AG04450 (cell line): ENCODE measurements around the gene PPP2R2C. TPM values are rescaled to one million over a fixed set of nuclear protein-coding genes. Genes with fewer than 3 reads are reported as not detected.

Experiments used
- CTCF ChIA-PET: fragments of 300-600, 350-600 bp; formaldehyde crosslinking; extraction: SDS; loops from one replicate; lab custom pipeline; 2022; ENCODE audit warnings: antibody characterized with exemption, inconsistent platforms; lab: Charles Lee
- POLR2A ChIA-PET: fragments of 350-600 bp; formaldehyde crosslinking; extraction: SDS; loops from one replicate; lab custom pipeline; 2021; ENCODE audit warnings: antibody characterized with exemption, inconsistent platforms; lab: Yijun Ruan, JAX
- DNase-seq: peaks from one replicate; pipeline ENCODE4 v3.0.0-alpha.2; 2011; ENCODE audit warnings: low read depth, low spot score
- H3K27ac ChIP-seq: one replicate; pipeline ENCODE4 v1.5.1; 2012; ENCODE audit warnings: low read depth, low read length, control low read depth
- H3K27me3 ChIP-seq: one replicate; pipeline ENCODE4 v1.6.0; 2012; ENCODE audit warnings: low read length; ENCODE audit not compliant: control insufficient read depth, insufficient read depth
- H3K4me3 ChIP-seq: 2 replicates; pipeline ENCODE4 v1.5.1; 2011; ENCODE audit warnings: mild to moderate bottlenecking, low read depth, low read length, control low read depth
- H3K9me3 ChIP-seq: 2 replicates; pipeline ENCODE4 v1.5.1; 2012; ENCODE audit warnings: low read length; ENCODE audit not compliant: control insufficient read depth, insufficient read depth
- polyA plus RNA-seq: library from polyadenylated mRNA; depleted of rRNA; stranded (reverse); fragments of >200 nt; gene quantifications from 2 replicates; pipeline ENCODE4 v1.2.3, GENCODE V29; 2011
- TF ChIP-seq, protein P1 (sequence below): IDR thresholded peaks from 2 replicates; pipeline ENCODE4 v1.5.1; 2011; ENCODE audit warnings: low read depth, low read length, control low read depth, inconsistent platforms

Gene PPP2R2C
- polyA plus RNA-seq, 1 experiment, result 0.07 TPM

DNA sequence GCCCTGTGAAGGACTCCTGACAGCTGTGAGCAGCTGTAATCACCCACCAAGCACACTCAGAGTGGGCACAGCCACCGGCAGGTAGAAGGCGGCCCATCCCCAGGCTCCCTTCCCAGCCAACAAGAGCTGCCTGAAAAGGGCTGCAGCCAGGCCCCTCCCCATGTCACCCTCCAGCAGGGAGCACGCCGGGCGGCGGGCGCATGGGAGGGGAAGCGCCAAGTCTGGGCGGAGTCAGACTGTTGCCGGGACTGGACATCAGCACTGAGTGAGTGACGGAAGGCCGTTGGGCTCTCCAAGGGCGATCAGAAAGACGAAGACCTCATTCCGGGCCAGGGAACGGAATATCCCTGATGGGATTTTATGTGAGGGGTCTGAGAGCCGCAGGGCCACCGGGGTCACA lies 82.1 kb downstream of the PPP2R2C start:
- Histone ChIP-seq H3K27me3 (peaks cover 23% of the 10 kb centered on the region), H3K4me3 (no peak overlapping the region), H3K9me3 (no peaks in the 10 kb centered on the region), H3K27ac (no peak overlapping the region)
- no peak for DNase-seq
- TF ChIP-seq, protein P1, sequence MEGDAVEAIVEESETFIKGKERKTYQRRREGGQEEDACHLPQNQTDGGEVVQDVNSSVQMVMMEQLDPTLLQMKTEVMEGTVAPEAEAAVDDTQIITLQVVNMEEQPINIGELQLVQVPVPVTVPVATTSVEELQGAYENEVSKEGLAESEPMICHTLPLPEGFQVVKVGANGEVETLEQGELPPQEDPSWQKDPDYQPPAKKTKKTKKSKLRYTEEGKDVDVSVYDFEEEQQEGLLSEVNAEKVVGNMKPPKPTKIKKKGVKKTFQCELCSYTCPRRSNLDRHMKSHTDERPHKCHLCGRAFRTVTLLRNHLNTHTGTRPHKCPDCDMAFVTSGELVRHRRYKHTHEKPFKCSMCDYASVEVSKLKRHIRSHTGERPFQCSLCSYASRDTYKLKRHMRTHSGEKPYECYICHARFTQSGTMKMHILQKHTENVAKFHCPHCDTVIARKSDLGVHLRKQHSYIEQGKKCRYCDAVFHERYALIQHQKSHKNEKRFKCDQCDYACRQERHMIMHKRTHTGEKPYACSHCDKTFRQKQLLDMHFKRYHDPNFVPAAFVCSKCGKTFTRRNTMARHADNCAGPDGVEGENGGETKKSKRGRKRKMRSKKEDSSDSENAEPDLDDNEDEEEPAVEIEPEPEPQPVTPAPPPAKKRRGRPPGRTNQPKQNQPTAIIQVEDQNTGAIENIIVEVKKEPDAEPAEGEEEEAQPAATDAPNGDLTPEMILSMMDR, result no peak
- POLR2A ChIA-PET, result no interaction called here
- CTCF ChIA-PET, result no interaction called here

DNA sequence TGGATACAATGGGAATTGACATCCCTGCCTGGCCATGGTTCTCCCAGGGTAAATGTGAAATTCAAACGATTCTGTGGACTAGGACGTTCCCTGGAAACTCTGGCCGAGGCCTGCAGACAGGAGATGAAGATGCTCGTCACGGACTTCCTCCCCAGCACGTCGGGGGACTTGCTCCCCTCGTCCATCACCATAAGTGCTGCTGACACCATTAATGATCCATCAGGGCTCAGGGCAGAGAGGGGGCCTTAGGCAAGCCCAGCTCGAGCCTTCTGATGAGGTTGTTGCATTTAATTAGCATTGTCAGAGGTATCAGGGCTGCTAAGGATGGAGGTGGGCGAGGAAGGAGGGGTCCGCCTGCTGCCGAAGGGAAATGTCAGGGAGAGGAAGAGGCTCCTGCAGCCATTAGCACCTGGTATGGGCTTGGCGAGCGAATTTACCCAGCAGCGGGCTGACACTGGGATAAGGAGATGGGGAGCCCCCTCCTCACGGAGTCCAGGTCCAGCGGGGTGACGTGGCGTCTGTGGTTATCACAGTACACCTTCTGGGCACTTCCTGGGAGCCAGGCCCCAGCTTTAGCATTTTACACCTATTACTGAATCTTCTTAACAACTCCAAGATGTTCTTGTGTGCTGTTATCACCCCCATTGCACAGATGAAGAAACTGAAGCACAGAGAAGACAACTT lies 83.1 kb downstream of the PPP2R2C start:
- Histone ChIP-seq H3K27me3 (peaks cover 23% of the 10 kb centered on the region), H3K9me3 (no peaks in the 10 kb centered on the region), H3K27ac (no peak overlapping the region), H3K4me3 (no peak overlapping the region)
- TF ChIP-seq, protein P1, result no peak
- DNase-seq, result no peak
- POLR2A ChIA-PET, result no interaction called here
- CTCF ChIA-PET, result no interaction called here

GRCh38 chr4:6388713-6389112 lies 83.7 kb downstream of the PPP2R2C start:
- ChIA-PET CTCF (no interaction called here), POLR2A (no interaction called here)
- no peak for DNase-seq
- peaks cover 23% of the 10 kb centered on the region for H3K27me3 ChIP-seq
- H3K27ac ChIP-seq, result no peak overlapping the region
- TF ChIP-seq, protein P1, result no peak
- no peak overlapping the region for H3K4me3 ChIP-seq
- no peaks in the 10 kb centered on the region for H3K9me3 ChIP-seq

DNA sequence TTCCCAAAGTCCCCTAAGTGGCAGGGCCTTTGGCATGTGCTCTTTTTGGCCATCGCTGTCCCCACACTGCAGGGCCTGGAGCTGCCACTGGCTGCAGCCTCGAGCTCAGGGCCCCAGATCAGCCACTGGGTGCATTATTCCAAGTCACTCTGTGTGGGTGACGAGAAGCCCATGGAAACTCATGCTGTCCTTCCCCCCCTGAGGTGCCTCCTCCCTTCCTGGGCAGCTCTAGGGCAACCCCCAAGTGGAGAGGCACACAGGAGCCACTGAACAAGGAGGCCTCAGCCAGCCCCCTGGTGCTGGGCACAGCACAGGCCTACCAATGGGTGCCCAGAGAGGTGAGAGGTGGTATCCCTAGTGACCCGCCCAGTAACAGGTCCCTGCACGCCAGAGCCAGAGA lies 84.5 kb downstream of the PPP2R2C start:
- H3K9me3 ChIP-seq, result no peaks in the 10 kb centered on the region
- peaks cover 23% of the 10 kb centered on the region for H3K27me3 ChIP-seq
- POLR2A ChIA-PET, result no interaction called here
- no peak for DNase-seq
- TF ChIP-seq, protein P1, result no peak
- no peak overlapping the region for H3K4me3 ChIP-seq
- CTCF ChIA-PET, result no interaction called here
- H3K27ac ChIP-seq, result no peak overlapping the region

DNA sequence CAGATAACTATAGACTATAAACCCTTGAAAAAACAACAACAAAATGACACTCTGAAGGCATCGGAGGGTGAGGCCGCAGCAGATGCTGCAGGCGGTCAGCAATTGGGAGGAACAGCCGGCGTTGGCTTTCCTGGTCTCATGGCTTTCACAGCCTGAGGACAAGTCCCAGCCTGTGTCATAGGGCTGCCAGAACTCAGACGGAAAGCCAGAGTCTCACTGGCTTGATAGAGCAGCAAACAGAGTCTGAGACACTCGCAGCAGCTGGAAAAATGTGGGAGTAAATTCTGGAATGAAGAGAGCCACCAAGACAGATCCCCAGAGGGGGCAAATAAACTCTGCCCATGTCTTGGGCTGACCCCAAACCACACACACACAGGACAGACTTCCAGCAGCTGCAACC lies 86.3 kb downstream of the PPP2R2C start:
- no peak for DNase-seq
- TF ChIP-seq, protein P1, result no peak
- ChIA-PET POLR2A (no interaction called here), CTCF (no interaction called here)
- Histone ChIP-seq H3K27me3 (peaks cover 22% of the 10 kb centered on the region), H3K27ac (no peak overlapping the region), H3K4me3 (no peak overlapping the region), H3K9me3 (no peaks in the 10 kb centered on the region)
